Neuronal stem cell (in vitro differentiated cells): Measurements from ENCODE around the gene ASXL2.
"Not testable (repeated sequence)": the region's sequence is repeated elsewhere in the genome, so short reads cannot be mapped to it uniquely, and the experiment has no call there.

Experiments
- DNase-seq: peaks from one replicate; pipeline ENCODE4 v3.0.0-alpha.2; 2013; ENCODE audit warnings: low spot score
- H2AFZ ChIP-seq: one replicate; pipeline ENCODE4 v1.6.1; 2013; ENCODE audit warnings: mild to moderate bottlenecking, low read length, inconsistent platforms
- H2AK5ac ChIP-seq: 2 replicates; pipeline ENCODE4 v1.6.1; 2013; ENCODE audit warnings: low read depth, mild to moderate bottlenecking, inconsistent platforms, low read length, moderate library complexity, mixed read lengths
- H2BK120ac ChIP-seq: 2 replicates; pipeline ENCODE4 v1.6.1; 2013; ENCODE audit warnings: low read depth, mild to moderate bottlenecking, inconsistent platforms, low read length, moderate library complexity, mixed read lengths
- H2BK12ac ChIP-seq: one replicate; pipeline ENCODE4 v1.6.1; 2013; ENCODE audit warnings: low read length, inconsistent platforms
- H2BK15ac ChIP-seq: 2 replicates; pipeline ENCODE4 v1.6.1; 2013; ENCODE audit warnings: mild to moderate bottlenecking, low read length, inconsistent platforms, mixed read lengths
- H2BK5ac ChIP-seq: one replicate; pipeline ENCODE4 v1.6.1; 2013; ENCODE audit warnings: inconsistent platforms, mild to moderate bottlenecking, low read length, moderate library complexity
- H3K14ac ChIP-seq: one replicate; pipeline ENCODE4 v1.6.1; 2013; ENCODE audit warnings: low read length, inconsistent platforms
- H3K18ac ChIP-seq: 2 replicates; pipeline ENCODE4 v1.6.1; 2013; ENCODE audit warnings: low read length, inconsistent platforms
- H3K23ac ChIP-seq: 2 replicates; pipeline ENCODE4 v1.6.1; 2013; ENCODE audit warnings: low read depth, mild to moderate bottlenecking, mixed read lengths, low read length, inconsistent platforms; ENCODE audit not compliant: poor library complexity
- H3K27ac ChIP-seq: replicated peaks from 3 replicates; pipeline ENCODE4 v1.5.1; 2013; ENCODE audit warnings: low read length, inconsistent platforms
- H3K27me3 ChIP-seq, 3 experiments: 2 replicates each; pipeline ENCODE4 v1.6.1; 2013; ENCODE audit warnings: low read length in 3 of 3, mild to moderate bottlenecking in 2 of 3, inconsistent platforms in 1 of 3, low read depth in 1 of 3, mixed read lengths in 1 of 3, moderate library complexity in 1 of 3; ENCODE audit not compliant: control insufficient read depth in 3 of 3, insufficient read depth in 3 of 3
- H3K36me3 ChIP-seq, 2 donors: replicated peaks in 1 of 2; 2 replicates each; pipeline ENCODE4 v1.6.1; 2013; ENCODE audit warnings: low read length in 2 of 2; ENCODE audit not compliant: control insufficient read depth in 2 of 2, insufficient read depth in 2 of 2
- H3K4ac ChIP-seq: 2 replicates; pipeline ENCODE4 v1.6.1; 2013; ENCODE audit warnings: inconsistent platforms, mild to moderate bottlenecking, low read length, moderate library complexity
- H3K4me1 ChIP-seq, 2 donors: 1 replicate in 1 of 2; 2 replicates in 1 of 2; pipeline ENCODE4 v1.6.1; 2013; ENCODE audit warnings: low read length in 2 of 2, low read depth in 1 of 2; ENCODE audit not compliant: control insufficient read depth in 2 of 2, insufficient read depth in 1 of 2
- H3K4me2 ChIP-seq: one replicate; pipeline ENCODE4 v1.6.1; 2013; ENCODE audit warnings: mild to moderate bottlenecking, low read length, inconsistent platforms; ENCODE audit not compliant: insufficient read depth, poor library complexity, severe bottlenecking
- H3K4me3 ChIP-seq, 2 donors: 2 replicates each; pipeline ENCODE4 v1.5.1; 2013; ENCODE audit warnings: low read length in 2 of 2, mild to moderate bottlenecking in 2 of 2, inconsistent platforms in 1 of 2, moderate library complexity in 1 of 2
- H3K79me1 ChIP-seq: one replicate; pipeline ENCODE4 v1.6.1; 2013; ENCODE audit warnings: low read depth, mild to moderate bottlenecking, inconsistent platforms, low read length, moderate library complexity
- H3K9ac ChIP-seq: one replicate; pipeline ENCODE4 v1.6.1; 2013; ENCODE audit warnings: mild to moderate bottlenecking, low read depth, low read length, inconsistent platforms; ENCODE audit not compliant: poor library complexity
- H3K9me3 ChIP-seq, 2 donors: replicated peaks in 1 of 2; 2 replicates each; pipeline versions ENCODE3 to v1.6.1; 2013; ENCODE audit warnings: low read length in 2 of 2, mild to moderate bottlenecking in 2 of 2, inconsistent platforms in 1 of 2, low read depth in 1 of 2, mixed read lengths in 1 of 2, moderate library complexity in 1 of 2; ENCODE audit not compliant: control insufficient read depth in 2 of 2, insufficient read depth in 1 of 2
- H4K8ac ChIP-seq: one replicate; pipeline ENCODE4 v1.6.1; 2013; ENCODE audit warnings: low read depth, mild to moderate bottlenecking, inconsistent platforms, low read length, moderate library complexity
- H4K91ac ChIP-seq: one replicate; pipeline ENCODE4 v1.6.1; 2013; ENCODE audit warnings: low read length, low read depth, mild to moderate bottlenecking, inconsistent platforms; ENCODE audit not compliant: poor library complexity
- WGBS, 2 donors: extraction: QIAGEN DNeasy Blood & Tissue Kit; methylation state at CpG; one replicate each; pipeline ENCODE4 v1.1.7; 2013; ENCODE audit warnings: missing lambda C conversion rate in 2 of 2, mixed read lengths in 1 of 2; ENCODE audit not compliant: insufficient read length in 2 of 2, insufficient replicate concordance in 1 of 2; ENCODE audit errors: extremely low coverage in 2 of 2; 5-methylcytosine and 5-hydroxymethylcytosine counted together

Gene ASXL2

DNA sequence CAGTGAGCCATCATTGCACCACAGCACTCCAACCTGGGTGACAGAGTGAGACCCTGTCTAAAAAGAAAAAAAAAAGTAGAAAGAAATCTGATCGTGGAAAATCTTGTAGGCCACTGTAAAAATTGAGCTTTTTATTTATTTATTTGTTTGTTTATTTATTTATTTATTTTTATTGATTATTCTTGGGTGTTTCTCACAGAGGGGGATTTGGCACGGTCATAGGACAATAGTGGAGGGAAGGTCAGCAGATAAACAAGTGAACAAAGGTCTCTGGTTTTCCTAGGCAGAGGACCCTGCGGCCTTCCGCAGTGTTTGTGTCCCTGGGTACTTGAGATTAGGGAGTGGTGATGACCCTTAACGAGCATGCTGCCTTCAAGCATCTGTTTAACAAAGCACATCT, 31.3 kb upstream of the ASXL2 start:
- H3K4me1 ChIP-seq, H3K9me3 ChIP-seq, H3K18ac ChIP-seq, H3K4me3 ChIP-seq, H3K4me2 ChIP-seq, H3K27me3 ChIP-seq, H2BK12ac ChIP-seq, H3K23ac ChIP-seq, H3K4ac ChIP-seq, H3K14ac ChIP-seq, H3K36me3 ChIP-seq, H3K79me1 ChIP-seq, H2AFZ ChIP-seq, H2AK5ac ChIP-seq, H2BK5ac ChIP-seq, H3K9ac ChIP-seq, H3K27ac ChIP-seq, H2BK15ac ChIP-seq, H2BK120ac ChIP-seq, H4K8ac ChIP-seq, H4K91ac ChIP-seq, DNase-seq: not testable (repeated sequence)
- WGBS, 2 donors = no CpG with 5 or more reads among the region's 5 CpGs

DNA sequence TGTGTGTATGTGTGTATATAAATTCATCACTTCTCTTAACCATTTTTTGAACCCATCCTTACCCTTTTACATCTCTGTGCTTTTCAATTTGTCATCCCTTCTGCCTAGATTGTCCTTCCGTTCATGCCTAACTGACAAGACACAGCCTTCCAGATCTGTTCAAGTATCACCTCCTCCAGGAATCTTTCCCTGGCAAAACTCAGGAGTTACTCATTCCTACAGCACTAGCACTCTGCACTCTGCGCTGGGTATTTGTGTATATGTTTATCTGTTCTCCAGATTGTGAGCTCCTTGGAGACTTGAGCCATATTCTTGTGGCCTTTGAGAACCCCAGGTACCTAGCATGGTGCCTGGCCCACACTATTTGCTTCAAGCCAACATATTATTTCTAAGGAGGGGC, 26.8 kb upstream of the ASXL2 start:
- no peak overlapping the region for H3K18ac ChIP-seq
- no peaks in the 10 kb centered on the region for H3K27me3 ChIP-seq
- H3K4me3 ChIP-seq = no peak overlapping the region
- no peak overlapping the region for H3K9ac ChIP-seq
- no peak overlapping the region for H3K27ac ChIP-seq
- no peak overlapping the region for H2BK15ac ChIP-seq
- no peaks in the 10 kb centered on the region for H3K9me3 ChIP-seq
- H2BK5ac ChIP-seq = no peak overlapping the region
- H2AFZ ChIP-seq = no peak overlapping the region
- no peak overlapping the region for H3K14ac ChIP-seq
- no peak overlapping the region for H2BK120ac ChIP-seq
- H3K4ac ChIP-seq = no peak overlapping the region
- WGBS, 2 donors = no CpG with 5 or more reads among the region's 2 CpGs
- no peak overlapping the region for H2AK5ac ChIP-seq
- DNase-seq = no peak
- H4K8ac ChIP-seq = no peak overlapping the region
- no peaks in the 10 kb centered on the region for H3K4me1 ChIP-seq
- no peaks in the 10 kb centered on the region for H3K36me3 ChIP-seq
- no peak overlapping the region for H3K4me2 ChIP-seq
- no peak overlapping the region for H3K23ac ChIP-seq
- no peak overlapping the region for H4K91ac ChIP-seq
- H3K79me1 ChIP-seq = no peaks in the 10 kb centered on the region
- H2BK12ac ChIP-seq = no peak overlapping the region

DNA sequence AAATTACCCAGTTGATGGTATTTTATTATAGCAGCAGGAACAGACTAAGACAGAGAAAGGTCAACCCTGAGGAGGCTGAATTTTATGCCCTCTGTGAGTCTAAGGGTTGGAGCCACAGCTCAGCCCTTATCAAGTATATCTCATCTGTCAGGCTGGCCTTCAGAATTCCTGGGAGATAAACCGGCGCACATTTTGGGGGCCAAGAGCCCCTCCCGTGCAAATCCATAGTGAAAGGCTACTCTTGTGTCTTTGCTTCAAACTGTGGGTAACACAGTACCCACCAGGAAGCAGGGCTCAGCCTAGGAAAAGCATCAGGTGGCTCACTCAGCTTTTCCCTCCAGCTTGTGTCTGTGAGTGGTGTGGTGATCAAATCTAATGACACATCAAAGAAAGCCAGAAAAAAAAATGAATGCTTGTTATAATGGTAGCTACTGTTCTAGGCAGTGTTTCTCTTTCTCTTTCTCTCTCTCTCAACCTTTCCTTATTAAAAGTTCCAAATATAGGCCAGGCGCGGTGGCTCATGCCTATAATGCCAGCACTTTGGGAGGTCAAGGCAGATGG, 25.0 kb upstream of the ASXL2 start:
- Histone ChIP-seq H3K18ac (no peak overlapping the region), H2BK12ac (no peak overlapping the region), H2BK120ac (no peak overlapping the region), H2BK15ac (no peak overlapping the region), H3K36me3 (no peaks in the 10 kb centered on the region), H3K23ac (no peak overlapping the region), H4K91ac (no peak overlapping the region), H3K4ac (no peak overlapping the region), H2AFZ (no peak overlapping the region), H3K27me3 (no peaks in the 10 kb centered on the region), H3K27ac (no peak overlapping the region), H4K8ac (no peak overlapping the region), H3K9me3 (no peaks in the 10 kb centered on the region), H3K4me2 (no peak overlapping the region), H2BK5ac (no peak overlapping the region), H3K14ac (no peak overlapping the region), H3K79me1 (no peaks in the 10 kb centered on the region), H3K4me1 (no peaks in the 10 kb centered on the region), H3K9ac (no peak overlapping the region), H3K4me3 (no peak overlapping the region), H2AK5ac (no peak overlapping the region)
- no peak for DNase-seq
- no CpG with 5 or more reads among the region's 5 CpGs for WGBS, 2 donors

DNA sequence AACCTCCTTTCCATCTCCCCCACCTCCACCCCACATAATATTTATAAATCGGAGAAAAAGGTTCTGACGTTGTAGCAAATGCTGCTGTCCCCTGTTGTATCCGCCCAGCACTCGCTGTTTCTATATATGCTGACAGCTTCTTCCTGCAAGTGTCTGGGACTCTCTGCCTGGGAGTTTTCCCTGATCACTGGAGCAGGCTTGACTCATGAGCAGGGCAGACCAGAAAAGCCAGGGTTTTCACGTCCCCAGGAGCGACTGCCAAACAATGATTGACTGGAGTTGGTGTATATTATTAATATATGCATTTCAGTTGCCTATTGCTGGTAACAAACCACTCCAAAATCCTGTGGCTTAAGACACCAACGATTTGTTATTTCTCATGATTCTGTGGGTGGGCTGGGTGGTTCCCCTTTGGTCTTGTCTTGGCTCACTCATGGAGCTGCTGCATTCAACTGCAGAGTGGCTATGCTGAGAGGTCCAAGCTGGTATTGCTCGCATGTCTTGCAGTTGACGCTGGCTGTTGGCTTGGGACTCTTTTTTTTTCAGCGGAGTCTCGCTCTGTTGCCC, 21.2 kb upstream of the ASXL2 start:
- WGBS, 2 donors = no CpG with 5 or more reads among the region's 11 CpGs
- Histone ChIP-seq H3K9me3 (no peaks in the 10 kb centered on the region), H3K4me2 (no peak overlapping the region), H3K4me3 (no peak overlapping the region), H2AK5ac (no peak overlapping the region), H3K23ac (no peak overlapping the region), H2AFZ (no peak overlapping the region), H3K4ac (no peak overlapping the region), H3K4me1 (peaks cover 4 to 6% of the 10 kb centered on the region in 2 donors), H4K8ac (no peak overlapping the region), H3K27ac (no peak overlapping the region), H3K79me1 (no peaks in the 10 kb centered on the region), H2BK15ac (no peak overlapping the region), H3K36me3 (no peaks in the 10 kb centered on the region), H3K27me3 (no peaks in the 10 kb centered on the region), H3K14ac (no peak overlapping the region), H2BK120ac (no peak overlapping the region), H4K91ac (no peak overlapping the region), H3K18ac (no peak overlapping the region), H2BK12ac (no peak overlapping the region), H2BK5ac (no peak overlapping the region), H3K9ac (no peak overlapping the region)
- DNase-seq = no peak
